CD4-positive, alpha-beta T cell treated with Interleukin-17A for 1 hour (primary cell): Measurements from ENCODE around the gene TMEM254.
"Not testable (repeated sequence)": the region's sequence is repeated elsewhere in the genome, so short reads cannot be mapped to it uniquely, and the experiment has no call there.

Experiments
- DNase-seq: peaks from one replicate; pipeline ENCODE4 v3.0.0-alpha.2; 2020

TMEM254 gene, protein sequence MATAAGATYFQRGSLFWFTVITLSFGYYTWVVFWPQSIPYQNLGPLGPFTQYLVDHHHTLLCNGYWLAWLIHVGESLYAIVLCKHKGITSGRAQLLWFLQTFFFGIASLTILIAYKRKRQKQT

DNA sequence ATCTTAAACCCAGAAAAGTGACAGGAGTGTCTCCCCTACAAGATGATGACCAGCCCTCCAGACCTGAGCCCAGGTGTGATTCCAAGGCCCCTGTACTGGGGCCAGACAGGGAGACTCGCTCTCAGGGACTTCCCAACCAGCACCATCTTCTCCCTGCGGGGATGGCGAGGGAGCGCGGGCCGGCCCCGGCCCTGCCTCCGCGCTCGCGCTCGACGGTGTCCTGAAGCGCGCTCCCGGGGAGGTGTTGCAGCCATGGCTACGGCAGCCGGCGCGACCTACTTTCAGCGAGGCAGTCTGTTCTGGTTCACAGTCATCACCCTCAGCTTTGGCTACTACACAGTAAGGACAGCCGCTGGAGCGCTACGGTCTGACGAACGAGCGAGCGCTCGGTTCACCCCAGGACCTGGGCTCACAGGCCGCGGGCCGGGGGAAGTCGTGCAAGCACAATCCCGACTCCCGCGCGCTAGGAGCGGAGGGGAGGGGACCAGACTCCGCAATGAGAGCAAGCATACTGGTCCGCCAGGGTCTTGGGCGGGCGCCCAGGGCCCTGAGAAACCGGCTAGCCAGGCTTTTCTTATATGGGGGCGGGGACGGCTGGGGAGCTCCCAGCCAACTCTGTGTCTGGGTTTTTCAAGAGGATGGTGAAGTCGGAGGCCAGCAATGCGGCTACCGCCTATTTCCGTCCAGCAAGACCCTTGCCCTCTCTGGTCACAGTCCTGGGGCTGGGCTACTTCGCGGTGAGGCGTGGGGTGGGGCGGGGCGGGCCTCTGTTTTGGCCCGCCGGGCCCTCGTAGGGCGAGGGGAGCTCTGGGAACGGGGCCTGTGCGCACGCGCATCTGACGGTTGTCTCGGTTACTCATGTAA lies at the start of gene TMEM254:
TSS of gene TMEM254 (plus strand) at position 218 of the 864 bp plus-strand sequence. CDS start at position 253, 35 bp downstream.
- DNase-seq, result peak; percentile 90

GRCh38 chr10:80029205-80029604 lies 49.3 kb upstream of the TMEM254 start:
- not testable (repeated sequence) for DNase-seq

- DNase-seq, result not testable (repeated sequence)
These were observed 48.6 kb upstream of the TMEM254 start for GRCh38 chr10:80029865-80030264.

GRCh38 chr10:80032503-80032902 lies 46.0 kb upstream of the TMEM254 start:
- no peak for DNase-seq

- not testable (repeated sequence) for DNase-seq
These were observed 43.7 kb upstream of the TMEM254 start for GRCh38 chr10:80034766-80035165.

- DNase-seq, result not testable (repeated sequence)
These were observed 43.0 kb upstream of the TMEM254 start for GRCh38 chr10:80035430-80035829.

DNA sequence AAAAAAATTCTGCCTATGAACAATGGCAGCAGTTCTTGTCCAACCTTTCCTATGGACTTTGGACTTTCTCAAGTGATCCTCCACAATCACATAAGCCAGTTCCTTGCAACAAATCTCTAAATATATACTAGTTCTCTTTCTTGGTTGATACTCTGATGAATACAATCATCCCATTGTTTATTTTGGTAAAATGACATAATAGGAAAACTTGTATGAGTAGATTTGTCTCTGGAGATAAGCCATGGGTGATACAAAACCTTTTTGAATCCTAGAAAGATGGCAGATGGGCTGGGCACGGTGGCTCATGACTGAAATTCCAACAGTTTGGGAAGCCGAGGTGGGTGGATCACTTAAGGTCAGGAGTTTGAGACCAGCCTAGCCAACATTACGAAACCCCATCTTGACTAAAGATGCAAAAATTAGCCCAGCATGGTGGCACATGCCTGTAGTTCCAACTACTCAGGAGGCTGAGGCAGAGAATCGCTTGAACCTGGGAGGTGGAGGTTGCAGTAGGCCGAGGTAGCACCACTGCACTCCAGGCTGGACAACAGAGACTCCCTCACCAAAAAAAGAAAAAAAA lies 41.5 kb upstream of the TMEM254 start:
- DNase-seq, result not testable (repeated sequence)

DNA sequence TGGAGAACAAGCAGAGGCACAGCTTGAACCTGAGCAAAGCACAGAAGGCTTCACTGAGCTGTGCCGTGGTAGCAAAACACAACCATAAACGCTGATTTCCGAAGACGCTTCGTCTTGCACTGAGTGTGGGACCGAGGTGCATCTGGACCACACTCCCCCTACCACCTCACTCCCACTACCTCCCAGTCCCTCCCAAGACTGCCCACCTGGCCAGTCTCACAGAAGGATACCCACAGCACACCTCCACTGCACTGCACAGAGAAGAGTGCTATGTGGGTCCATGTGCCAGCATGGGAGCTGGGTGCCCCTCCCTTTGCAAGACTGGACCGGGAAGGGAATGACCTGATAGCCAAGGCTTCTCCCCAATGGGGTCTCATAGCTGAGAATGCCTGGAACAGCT lies 40.2 kb upstream of the TMEM254 start:
- DNase-seq, result not testable (repeated sequence)

GRCh38 chr10:80041162-80041561 lies 37.3 kb upstream of the TMEM254 start:
- DNase-seq, result no peak

DNA sequence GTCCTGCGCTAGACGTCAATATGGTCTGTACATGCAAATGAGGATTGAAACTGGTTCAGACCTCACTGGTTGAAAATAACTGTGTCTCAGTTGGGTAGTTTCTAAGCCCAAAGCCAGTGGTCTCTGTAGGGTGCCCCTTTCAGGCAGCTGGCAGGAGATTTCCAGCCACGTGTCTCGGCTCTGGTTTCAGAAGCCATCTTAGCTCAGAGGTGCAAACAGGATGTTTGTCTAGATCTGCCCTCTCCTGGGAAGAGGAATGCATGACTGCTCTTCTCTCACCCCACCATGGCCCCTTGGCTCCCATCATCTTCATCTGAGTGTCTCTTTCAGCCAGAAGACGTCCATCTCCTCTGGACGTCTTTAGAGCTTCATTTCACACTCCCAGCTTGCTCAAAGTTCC lies 33.5 kb upstream of the TMEM254 start:
- not testable (repeated sequence) for DNase-seq

GRCh38 chr10:80046629-80047441 lies 31.6 kb upstream of the TMEM254 start:
- DNase-seq, result peak; percentile 63

DNA sequence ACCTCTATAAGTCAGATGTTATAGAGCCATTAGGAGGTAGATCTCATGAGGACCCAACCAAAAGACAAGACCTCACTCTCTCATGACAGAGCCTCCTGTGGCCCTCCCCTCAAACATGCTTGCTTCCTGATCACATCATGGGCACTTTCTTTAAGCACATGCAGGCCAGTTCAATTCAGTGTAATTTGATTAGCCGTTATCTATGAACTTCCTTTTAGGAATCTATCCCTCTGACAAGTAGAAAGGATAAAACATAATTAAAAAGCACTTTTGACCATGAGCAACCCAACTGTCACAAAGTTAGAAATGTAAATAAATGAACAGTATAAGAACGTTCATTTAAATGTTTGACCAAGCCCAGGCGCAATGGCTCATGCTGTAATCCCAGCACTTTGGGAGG lies 27.7 kb upstream of the TMEM254 start:
- DNase-seq, result no peak

- no peak for DNase-seq
These were observed 26.5 kb upstream of the TMEM254 start for GRCh38 chr10:80051993-80052392.

- no peak for DNase-seq
These were observed 22.7 kb upstream of the TMEM254 start for GRCh38 chr10:80055760-80056159.

GRCh38 chr10:80057171-80057570 lies 21.3 kb upstream of the TMEM254 start:
- DNase-seq, result no peak

GRCh38 chr10:80064120-80064886 lies 14.2 kb upstream of the TMEM254 start:
- DNase-seq, result no peak

DNA sequence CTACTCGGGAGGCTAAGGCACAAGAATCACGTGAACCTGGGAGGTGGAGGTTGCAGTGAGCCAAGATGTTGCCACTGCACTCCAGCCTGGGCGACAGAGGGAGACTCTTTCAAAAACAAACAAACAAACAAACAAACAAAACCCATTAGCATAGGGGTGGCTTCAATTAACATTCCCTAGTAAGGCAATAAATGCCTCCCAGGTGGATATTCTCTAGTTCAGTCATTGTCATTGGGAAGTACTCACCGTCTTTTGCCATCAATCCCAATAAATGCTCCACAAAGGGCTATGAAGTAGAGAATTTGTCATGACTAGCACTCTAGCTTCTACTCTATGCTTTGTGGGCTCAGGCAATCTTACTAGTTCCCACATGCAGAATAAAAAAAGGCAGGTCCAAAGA lies 11.7 kb upstream of the TMEM254 start:
- no peak for DNase-seq

DNA sequence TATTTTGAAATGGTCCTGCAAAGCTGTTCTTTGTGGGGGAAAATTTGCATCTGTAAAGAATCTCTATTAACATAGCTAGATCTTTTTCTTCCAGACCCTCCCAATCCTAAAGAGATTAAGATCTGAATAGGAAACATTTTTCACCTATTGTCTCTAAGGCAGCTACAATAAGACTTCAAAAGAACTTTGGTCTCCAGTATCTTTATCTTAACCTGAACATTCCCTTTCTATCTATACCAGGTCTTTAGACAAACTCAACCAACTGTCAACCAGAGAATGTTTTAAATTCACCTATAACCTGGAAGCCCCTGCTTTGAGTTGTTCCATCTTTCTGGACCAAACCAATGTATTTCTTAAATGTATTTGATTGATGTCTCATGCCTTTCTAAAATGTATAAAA lies 10.6 kb upstream of the TMEM254 start:
- DNase-seq, result not testable (repeated sequence)

DNA sequence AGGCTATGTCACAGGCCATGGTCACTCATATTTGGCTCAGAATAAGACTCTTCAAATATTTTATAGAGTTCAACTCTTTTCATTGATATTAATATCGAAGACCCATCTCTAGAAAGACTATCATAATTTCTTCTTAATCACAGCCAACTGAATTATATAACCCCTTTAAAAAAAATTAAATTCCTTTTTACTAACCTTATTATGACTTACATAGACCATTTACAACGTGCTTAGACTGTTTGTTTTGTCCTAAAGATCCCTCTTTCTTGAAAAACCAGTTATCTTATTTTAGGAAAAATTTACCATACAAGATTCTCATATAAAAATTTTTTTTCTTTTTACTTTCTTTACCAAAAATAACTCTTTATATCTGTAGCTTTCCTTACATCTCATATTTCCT lies 10.2 kb upstream of the TMEM254 start:
- no peak for DNase-seq

DNA sequence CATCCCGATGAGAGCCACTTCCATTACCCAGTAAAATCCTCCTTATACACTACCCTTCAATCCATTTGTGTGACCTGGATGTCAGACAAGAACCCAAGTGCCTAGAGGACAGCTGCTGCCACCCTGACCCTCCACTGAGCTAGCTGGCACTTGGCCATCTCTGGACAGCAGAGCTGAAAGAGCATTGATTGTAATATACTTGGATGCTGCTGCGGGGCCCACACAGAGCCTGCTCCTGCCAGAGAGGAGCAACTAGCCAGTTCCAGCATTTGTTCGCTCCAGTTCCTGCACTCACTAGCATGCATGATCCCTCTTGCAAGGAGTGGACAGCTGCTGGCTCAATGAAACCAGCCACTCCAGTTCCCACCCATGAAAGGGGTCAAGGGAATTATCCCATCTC lies 8.4 kb upstream of the TMEM254 start:
- DNase-seq, result no peak

DNA sequence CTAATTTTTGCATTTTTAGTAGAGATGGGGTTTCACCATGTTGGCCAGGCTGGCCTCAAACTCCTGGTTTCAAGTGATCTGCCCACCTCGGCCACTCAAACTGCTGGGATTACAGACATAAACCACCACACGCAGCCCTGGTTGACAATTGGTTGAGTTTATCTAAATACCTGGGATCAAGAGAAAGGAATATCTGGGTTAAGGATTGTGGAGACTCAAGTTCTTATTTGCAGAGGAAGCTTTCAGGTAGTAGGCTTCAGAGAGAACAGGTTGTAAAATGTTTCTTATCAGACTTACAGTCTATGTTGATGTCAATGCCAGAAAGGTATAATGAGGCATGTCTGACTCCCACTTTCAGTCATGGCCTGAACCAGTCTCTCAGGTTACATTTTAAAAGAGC lies 5.9 kb upstream of the TMEM254 start:
- no peak for DNase-seq

- no peak for DNase-seq
These were observed 2.7 kb upstream of the TMEM254 start for GRCh38 chr10:80075781-80076180.
